Stimulated activated CD4-positive, alpha-beta T cell treated with anti-CD3 and anti-CD28 coated beads, Interleukin-4, amount 100 ng/mL, for 4 hours (primary cell): ENCODE measurements around the gene THEM4.
A peak's percentile ranks its signal among the peaks of the same experiment; 100 is the strongest.
"Not testable (repeated sequence)": the region's sequence is repeated elsewhere in the genome, so short reads cannot be mapped to it uniquely, and the experiment has no call there.

ENCODE experiments used
- DNase-seq, 2 experiments: peaks; one replicate each; pipeline ENCODE4 v3.0.0-alpha.2; 2020

The THEM4 gene

DNA sequence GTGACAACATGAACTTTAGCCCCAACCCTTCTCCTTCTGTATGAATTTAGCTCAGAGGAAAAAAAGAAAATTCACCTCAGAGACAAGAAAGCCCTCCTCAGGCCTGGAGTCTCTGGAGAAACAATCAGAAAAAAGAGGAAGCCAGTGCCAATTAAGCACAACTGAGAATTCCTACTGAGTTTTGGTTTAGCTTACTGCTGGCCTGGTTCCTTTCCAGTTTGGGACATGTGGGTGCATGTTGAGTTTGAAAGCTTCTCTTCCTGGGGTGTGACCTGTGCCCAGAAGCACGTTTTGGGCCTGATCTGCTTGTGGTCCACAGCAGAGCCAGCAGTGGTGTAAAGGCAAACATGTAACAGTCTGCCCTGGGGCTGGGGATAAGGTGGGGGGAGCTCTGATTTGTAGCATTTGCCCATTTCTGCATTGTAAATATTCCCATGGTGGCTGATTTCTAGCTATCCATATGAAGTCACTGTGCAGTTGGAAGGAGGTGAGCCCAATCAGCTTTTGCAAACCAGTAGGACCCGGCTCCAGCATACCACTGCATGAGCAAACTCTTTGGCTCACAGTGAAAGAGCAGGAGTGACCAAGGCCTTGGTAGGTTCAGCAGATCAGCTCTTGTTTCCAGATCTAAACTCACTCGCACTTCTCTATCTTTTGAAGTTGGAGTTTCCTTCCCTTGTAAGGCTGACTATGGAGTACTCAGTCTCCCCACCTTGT, 51.1 kb downstream of the THEM4 start:
- DNase-seq: no peak

DNA sequence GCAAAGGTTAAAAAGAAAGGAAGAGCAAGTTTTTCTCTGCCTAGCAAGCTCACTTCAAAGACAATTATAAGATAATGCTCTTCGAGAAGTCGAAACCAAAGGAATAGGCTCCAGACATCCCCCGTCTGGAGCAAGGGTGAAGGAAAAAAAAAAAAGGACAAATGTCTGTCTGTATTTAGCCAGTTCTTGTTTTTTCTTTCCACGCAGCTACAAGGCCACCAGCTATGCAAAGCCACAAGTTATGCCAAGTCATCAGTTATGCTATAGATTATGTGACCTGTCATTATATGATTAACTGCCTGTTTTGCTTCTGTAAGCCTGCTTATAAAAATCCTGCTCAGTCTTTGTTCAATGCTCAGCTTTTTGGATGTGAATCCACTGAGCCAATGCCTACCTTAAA, 53.4 kb downstream of the THEM4 start:
- DNase-seq: no peak

DNA sequence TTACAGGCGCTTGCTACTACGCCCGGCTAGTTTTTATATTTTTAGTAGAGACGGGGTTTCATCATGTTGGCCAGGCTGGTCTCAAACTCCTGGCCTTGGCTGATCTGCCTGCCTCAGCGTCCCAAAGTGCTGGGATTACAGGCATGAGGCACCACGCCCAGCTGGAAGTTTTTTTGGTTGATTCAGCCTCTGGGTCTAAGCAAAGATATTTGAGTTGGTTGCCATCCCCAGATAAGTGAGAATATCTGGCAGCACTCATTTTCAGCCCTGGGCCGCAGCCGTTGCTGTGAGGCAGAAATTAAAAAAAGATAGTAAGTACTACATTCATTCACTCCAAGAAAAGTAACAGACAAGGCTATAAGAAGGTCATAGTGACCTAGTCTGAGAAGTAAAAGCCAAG, 53.8 kb downstream of the THEM4 start:
- DNase-seq: not testable (repeated sequence)

DNA sequence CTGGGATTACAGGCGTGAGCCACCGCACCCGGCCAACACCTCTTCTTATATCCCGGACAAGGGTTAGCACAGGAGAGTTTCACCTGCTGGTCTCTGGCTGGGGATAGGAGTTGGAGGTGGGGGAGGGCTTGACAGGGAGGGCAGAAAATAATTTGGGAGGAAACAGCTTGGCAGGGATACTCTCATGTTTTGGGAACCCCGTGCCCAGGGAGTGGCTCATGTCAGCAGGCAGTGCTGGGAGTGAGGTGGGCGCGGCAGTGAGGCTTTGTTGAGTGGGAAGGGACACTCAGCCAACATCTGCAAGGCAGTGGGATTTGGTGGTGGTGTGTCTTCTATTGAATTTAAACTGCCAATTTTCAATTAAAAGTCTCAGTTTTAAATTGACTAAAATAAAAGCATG, 54.7 kb downstream of the THEM4 start:
- no peak for DNase-seq

DNA sequence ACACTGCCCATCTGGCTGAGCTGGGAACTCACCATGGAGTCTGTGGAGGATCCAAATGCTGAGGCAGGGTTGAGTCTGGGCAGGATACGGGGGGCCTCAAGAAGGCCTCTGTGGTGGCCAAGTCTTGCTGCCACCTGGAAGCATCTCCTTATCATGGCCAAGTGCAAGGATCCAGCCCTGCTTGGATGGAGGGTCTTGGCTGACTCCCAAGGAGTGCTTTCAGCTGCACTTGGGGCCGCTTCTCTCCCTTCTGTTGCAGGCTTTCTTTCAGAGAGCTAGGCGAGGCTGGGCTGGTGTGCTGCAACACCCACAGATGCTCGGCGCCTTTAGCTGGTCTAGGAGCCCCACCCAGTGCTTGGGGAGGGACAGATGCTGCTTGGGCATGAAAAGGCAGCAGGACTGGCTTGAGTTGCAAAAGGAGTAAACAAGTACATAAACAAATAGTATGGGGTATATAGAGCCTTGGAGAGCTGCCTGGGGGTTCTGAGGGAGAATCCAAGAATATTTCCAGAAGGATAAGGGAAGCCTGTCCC, 55.8 kb downstream of the THEM4 start, which contains the start of gene THEM5:
THEM5 (minus strand) TSS at position 302 of the 533 bp plus-strand sequence; CDS start at position 155, 147 bp downstream.
- DNase-seq: no peak

DNA sequence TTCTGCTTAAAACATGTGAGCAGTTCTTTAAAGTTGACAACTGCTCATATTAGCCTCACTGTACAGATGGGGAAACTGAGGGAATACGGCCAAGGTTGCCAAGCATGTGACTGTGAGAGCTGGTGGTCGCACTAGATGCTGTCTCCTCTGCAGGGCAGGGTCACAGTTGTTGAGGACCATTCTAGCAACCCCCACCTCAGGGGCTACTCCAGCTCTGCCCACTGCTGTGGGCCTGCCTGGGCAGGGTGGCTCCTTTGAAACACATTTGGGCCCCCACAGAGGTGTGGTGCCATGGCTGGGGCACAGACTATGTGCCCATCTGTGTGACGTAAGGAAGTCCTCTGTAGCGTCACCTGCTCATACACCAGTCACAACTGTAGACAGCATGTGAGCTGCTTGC, 56.6 kb downstream of the THEM4 start:
- no peak for DNase-seq

DNA sequence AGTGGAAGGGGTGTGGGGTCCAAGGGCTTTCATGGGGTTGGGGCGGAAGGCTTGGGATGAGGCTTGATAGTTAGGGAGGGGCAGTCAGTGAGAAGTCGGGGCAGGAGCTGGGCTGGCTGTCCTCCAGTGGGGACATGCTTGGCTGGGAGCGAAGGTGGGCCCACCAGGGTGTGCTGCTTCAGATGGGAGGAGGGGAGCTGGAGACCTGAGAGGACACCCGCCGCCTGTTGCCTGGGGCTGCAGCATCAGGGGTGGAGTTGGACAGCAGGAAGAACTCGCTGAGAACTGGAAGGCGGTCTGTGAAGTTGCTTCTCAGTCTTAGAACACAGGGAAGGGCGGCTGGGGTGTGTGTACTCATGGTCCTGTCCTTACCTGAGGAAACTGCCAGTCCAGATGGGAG, 57.4 kb downstream of the THEM4 start:
- DNase-seq: no peak

DNA sequence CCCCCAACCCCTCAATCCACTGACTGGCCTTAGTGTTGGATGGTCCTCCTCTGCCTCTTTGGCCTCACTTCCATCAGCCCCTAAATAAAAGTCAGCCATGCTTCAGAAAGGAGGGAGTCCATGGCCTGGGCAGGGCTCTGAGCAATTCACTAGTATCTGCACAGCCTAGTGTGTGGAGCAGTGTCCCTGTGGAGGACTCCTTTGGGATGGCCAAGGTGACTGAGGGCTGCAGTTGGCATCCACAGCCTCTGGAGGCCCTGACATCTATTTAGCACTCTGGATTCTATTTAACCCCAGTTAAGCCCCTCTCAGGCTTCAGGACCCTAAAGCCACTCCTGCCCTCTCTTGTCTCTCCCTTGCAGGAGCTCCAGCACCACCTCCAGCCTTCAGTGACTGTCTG, 59.4 kb downstream of the THEM4 start:
- no peak for DNase-seq

DNA sequence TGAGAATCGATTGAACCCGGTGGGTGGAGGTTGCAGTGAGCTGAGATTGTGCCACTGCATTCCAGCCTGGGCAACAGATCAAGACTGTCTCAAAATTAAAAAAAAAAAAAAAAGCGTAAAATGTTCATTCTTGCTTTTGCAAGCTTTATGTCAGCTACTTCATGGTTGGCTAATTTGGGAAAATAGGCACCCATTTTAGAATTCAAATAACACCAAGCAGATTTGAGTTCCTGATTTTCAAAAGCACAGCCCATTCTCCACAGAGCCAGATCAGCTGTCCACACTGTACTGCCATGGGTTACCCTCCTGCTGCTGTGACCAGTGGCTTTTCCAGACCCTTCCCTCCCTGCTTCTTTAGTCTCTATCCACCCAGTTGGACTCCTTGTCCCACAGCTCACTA, 60.2 kb downstream of the THEM4 start:
- no peak for DNase-seq

DNA sequence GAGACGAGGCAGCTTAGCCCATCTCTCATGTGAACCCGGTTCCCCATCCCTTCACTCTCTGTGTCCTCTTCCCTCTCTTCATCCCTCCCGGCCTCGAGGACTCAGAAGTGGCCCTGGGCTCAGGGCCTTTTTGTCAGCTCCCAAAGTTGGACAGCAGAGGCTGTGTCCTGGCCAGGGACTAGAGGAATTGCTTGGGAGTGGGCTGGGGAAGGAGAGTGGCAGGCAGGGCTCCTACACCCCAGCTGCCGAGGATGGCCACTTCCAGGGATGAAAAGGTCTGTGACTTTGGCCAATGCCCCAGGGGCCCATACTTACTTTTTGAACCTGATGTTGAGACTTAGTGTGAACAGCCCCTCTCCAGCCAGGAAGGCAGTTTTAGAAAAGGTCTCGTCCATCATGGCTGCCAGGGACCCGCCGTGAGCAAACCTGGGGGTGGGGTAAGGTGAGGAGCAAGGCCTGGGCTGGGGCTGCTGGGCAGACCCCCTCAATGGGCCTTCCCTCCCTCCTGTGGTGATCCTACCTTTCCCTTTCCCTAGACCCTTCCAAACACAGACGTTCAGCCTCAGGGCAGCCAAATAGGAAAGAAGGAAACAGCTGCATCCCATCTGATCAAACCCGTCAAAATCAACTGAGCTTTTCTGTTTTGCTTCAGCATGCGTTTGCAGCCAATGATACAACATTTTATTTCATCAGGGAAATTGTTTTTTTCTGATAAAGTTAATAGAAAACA, 61.3 kb downstream of the THEM4 start:
- no peak for DNase-seq

DNA sequence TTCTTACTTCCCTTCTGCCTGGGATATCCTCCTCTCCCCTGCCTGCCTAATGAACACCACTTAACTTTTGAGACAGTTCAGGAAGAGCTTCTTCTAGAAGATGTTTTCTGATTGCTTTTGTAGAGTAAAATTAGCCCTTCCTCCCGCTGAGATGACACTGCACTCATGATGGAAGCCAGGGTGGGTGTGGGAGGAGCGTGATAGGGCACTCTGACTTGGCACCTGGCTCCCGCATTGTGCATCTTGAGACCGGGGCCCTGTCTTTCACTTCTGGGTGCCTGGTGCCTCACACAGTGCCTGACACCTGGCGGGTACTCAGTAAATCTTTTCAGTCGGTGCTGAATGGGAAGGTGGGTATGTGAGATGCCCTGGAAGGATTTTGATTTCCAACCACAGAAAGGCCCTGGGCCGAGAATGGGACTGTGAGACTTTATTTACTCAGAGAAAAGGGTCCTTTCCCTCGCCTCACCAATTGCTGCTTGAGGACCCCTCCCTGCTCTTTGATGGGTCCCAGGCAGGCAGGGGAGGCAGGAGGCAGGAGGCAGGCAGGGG, 62.5 kb downstream of the THEM4 start:
- no peak for DNase-seq

DNA sequence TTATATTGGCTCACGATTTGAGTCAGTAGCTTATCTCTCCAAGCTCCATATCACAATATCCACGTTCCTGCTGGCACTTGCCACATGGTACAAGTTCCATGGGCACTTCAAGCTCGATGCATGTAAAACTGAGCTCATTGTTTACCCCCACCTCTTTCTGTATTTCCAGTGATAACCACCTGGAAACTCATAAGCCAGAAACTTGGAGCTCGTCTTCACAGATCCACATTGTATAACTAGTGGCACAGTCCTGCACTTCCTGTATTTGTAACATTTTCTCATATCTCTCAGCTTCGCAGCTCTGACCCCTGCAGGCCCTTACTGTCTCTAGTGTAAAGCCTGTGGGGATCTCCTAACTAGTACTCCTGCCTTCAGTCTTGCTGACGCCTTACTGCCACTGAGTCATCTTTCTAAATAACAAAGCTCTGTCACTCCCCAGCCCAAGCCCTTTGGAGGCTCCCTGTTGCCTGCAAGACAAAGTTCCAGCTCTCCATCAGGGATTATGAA, 63.2 kb downstream of the THEM4 start:
- no peak for DNase-seq

DNA sequence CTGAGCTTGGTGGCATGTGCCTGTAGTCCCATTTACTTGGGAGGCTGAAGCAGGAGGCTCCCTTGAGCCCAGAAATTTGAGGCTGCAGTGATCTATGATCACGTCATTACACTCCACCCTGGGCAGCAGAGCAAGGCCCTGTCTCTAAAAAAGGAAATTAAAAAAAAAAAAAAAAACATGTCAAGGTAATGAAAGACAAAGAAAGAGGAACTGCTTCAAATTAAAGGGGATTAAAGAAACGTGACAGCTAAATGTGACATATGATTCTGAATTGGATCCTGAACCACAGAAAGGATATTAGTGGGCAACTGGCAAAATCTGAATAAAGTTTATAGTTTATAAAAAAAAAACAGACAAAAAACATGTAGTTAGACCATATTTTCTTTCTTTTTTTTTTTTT, 65.9 kb downstream of the THEM4 start:
- DNase-seq: no peak

DNA sequence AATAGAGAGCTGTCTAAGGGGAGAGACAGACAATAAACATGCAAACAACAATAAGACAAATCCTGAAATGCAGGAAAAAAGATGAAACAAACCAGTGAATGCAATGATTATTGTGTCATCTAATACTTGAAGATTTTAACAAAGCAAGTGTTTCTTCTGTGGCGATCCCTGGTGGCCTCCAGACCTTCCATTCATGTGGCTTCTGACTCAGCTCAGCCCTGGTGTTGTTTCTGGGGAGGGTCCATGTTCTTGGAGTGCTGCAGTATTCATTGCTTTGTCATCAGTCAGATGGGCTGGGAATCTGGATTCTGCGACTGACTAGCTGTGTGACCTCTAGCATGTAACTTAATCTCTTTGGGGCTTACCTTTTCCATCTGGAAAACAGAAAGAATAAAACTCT, 68.2 kb downstream of the THEM4 start:
- no peak for DNase-seq

DNA sequence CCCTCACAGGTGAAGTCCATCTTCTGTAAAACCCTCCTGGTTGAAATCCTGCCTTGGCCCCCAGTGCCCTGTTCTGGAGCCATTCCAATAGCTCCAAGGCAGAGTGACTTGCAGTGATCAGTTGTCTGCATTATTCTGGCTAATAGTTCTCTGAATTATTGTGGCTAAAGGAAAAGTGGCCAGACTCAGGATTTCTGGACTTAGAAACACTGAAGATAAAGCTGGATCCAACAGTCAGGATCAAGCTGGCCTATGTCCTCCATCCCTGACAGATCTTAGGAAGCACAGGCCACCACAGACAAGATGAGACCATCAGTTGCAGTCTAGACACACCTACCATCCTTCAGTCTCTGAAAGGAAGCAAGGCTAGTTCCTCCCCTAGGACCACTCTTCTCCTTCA, 68.9 kb downstream of the THEM4 start:
- DNase-seq: no peak

DNA sequence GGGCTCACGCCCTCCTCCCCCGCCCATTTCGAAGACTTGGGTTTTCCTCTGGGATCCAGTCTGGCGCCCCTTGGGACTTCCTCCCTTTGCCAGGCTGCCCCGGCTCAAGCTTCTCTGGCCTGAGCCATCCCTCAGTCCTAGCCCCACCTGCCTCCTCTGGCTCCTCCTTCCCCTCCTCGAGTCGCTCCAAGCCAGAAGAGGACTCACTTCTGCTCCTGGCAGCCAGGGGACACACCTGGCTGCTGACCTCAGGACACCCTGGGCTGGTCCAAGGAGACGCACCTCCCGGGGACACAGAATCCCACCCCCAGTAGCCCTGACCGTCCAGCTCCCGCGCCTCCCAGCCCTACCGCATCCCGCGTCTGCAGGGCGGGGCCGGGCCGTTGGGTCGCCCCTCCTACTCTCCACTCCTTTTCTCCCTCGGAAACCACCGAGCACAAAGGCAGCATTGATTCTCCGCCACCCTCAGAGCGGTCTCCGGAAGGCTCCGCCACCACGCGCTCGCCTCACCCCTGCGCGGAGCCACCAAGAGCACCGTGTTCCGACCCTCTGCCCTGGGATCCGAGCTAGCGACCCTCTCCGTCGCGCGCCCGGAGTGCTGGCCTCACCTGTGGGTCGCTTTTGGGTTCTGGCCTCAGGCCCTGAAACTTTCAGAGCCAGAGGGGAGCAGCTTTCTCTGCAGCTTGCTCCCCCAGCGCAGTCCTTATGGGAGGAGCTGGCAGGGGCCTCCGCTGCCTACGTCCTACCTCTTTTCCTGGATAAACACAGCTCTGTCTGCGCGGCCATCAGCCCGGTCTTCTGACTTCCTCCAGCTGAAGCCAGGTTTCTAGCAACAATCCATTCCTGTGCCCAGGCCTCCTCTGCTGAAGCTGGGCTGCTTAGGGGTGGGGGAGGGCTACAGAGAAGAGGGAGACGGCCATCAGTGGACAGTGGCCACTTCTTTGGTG, 69.6 kb downstream of the THEM4 start, which contains the start of gene C2CD4D:
C2CD4D (minus strand) TSS at position 364 of the 947 bp plus-strand sequence. CDS start 831 bp downstream, outside the sequence.
- DNase-seq: peak; percentile 63 to 70

DNA sequence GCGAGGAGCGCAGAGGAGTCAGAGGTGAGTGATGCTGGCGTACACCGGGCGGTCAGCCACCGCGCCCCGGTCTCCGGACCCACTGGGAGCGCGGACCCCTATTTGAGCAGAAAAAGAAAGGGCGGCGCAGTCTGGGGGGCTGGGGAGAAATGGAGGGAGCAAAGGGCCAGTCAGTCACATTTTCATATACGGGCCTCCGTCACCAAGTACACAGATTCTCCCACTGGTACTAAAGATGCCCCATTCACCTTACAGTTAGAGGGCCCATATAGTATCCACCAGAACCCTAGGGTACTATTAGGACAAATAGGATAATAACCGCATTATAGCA, 70.3 kb downstream of the THEM4 start:
- no peak for DNase-seq

DNA sequence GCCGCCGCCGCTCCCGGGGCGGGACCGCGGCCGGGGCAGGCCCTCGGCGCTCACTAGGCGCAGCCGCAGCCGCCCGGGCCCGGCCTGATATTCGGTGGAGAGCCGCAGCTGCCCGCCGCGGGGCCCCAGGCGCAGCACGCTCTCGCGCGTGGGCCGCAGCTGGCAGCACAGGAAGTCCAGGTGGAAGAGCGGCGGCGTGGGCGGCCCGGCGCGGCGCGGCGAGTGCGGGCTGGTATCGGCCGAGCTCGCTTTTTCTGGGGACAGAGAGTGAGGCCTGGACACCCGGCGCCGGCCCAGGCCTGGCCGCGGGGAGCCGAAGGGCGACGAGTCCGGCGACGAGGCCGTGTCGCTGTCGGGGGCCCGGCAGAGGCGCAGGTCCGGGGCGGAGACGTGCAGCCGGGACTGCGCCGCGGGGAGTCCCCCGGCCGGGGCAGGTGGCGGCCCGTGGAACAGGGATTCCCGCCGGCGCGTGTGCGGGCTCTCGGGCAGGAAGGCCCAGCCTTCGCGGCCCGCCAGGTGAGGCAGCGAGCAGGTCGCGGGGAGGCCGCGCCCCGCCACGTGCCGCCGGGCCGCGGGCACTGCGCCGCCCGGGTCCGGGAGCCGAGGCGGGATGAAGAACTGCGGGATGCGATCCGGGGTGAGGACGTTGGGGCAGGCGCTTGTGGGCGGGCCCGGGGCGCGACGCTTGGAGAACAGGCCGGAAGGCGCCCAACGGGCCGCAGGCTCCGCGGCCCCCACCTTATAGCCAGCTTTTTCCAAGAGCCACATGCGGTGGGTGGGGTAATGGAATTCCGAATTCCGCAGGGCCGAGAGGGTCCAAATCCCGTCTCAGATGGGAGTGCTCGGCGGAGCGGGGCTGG, 70.9 kb downstream of the THEM4 start:
- DNase-seq: peak; percentile 40 to 50

DNA sequence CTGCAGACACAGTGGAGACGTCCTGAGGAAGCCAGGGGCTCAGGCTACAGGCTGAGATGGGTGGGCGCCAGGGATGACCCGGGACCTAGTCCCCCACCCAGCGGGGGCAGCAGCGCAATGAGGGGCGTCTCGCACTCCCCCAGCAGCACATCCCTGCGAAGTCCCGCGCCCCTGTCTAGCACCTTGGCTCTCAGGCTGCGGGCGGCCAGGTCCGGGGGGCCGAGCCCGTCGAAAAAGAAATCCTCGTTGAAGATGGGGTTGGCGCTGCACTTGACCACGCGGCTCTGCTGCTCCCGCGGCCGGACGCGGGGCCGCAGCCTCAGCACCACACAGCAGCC, 71.5 kb downstream of the THEM4 start:
- DNase-seq: no peak

DNA sequence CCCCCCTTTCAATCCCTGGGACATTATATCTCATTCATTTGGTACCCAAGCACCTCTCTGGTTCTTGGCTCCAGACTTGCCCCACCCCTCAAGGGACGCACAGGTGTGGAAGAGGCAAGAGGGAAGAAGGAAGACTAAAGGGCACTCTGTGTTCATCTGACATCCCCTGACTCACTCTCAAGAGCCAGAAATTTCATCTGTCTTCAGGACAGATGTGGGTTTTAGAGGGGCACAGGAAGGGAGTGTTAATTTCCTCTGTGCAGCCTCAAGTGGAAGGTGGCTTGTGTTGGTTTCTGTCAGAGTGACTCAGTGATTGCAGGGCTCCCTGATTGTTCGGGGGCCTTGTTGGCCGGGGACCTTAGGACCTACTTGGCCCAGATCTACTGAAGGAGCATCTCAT, 72.1 kb downstream of the THEM4 start:
- DNase-seq: no peak

DNA sequence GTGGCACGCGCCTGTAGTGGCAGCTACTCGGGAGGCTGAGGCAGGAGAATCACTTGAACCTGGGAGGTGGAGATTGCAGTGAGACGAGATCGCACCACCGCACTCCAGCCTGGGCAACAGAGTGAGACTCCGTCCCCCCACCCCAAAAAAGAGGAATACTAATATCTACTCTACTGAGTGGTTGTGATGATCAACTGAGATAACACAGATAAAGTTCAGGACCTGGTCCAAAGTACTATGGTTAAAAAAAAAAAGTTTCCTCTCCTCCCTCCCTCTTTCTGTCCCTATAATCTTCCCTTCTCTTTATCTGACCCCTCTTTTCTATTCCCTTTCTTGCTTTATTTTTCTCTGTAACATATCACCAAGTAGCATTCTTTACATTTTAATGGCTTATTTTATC, 73.7 kb downstream of the THEM4 start:
- DNase-seq: no peak

DNA sequence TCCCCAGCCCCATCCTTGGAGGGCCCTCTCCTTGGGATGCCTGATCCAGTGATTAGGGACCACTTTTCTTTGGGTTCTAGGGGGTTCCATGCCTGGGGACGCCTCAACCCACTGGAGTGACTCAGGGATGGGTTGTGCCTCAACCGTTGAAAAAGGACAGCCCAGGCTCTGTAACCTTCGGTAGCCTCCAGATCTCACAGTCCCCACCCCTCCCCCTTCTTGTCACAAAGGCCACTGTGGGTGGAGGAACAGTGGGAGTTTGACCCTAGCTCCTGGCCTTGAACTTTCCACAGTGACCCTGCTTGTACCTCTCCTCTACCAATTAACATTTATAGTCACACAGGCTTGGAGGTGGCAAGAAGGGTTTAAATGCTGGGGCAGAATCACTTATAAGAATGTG, 75.1 kb downstream of the THEM4 start:
- no peak for DNase-seq
